Fibroblast of lung (primary cell): ENCODE data around the gene ALAS1.

Experiments
- CTCF ChIP-seq, 2 donors: IDR thresholded peaks in 1 of 2; conservative IDR thresholded peaks in 1 of 2; 1 replicate in 1 of 2; 2 replicates in 1 of 2; pipeline ENCODE4 v1.5.1; 2011 to 2012; ENCODE audit warnings: low read length in 2 of 2, control low read depth in 1 of 2, inconsistent platforms in 1 of 2, low read depth in 1 of 2, mild to moderate bottlenecking in 1 of 2
- EZH2 ChIP-seq: IDR thresholded peaks from 2 replicates; pipeline ENCODE4 v1.5.1; 2012; ENCODE audit warnings: low read length, control low read depth, mild to moderate bottlenecking; ENCODE audit errors: missing control alignments

- TF ChIP-seq CTCF (conservative IDR thresholded peaks at IDR 0.05 in 1 of 2, IDR thresholded peaks at IDR 0.05 in 1 of 2; ENCODE audit: low read depth in 1 of 2, low read length in 2 of 2) (peak; percentile 70 to 76), EZH2 (no peak)
Measured at GRCh38 chr3:52231502-52232278, 33.7 kb downstream of the ALAS1 start.
